GM21737 (cell line): ENCODE results near the gene MPP4.

ENCODE experiments used
- ATAC-seq: cut with Tn5 transposase; IDR thresholded peaks from one replicate; pipeline ENCODE4 v1.9.1; 2021; ENCODE audit warnings: mild to moderate bottlenecking, moderate library complexity; ENCODE audit not compliant: unreplicated experiment

The MPP4 gene, protein sequence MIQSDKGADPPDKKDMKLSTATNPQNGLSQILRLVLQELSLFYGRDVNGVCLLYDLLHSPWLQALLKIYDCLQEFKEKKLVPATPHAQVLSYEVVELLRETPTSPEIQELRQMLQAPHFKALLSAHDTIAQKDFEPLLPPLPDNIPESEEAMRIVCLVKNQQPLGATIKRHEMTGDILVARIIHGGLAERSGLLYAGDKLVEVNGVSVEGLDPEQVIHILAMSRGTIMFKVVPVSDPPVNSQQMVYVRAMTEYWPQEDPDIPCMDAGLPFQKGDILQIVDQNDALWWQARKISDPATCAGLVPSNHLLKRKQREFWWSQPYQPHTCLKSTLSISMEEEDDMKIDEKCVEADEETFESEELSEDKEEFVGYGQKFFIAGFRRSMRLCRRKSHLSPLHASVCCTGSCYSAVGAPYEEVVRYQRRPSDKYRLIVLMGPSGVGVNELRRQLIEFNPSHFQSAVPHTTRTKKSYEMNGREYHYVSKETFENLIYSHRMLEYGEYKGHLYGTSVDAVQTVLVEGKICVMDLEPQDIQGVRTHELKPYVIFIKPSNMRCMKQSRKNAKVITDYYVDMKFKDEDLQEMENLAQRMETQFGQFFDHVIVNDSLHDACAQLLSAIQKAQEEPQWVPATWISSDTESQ

DNA sequence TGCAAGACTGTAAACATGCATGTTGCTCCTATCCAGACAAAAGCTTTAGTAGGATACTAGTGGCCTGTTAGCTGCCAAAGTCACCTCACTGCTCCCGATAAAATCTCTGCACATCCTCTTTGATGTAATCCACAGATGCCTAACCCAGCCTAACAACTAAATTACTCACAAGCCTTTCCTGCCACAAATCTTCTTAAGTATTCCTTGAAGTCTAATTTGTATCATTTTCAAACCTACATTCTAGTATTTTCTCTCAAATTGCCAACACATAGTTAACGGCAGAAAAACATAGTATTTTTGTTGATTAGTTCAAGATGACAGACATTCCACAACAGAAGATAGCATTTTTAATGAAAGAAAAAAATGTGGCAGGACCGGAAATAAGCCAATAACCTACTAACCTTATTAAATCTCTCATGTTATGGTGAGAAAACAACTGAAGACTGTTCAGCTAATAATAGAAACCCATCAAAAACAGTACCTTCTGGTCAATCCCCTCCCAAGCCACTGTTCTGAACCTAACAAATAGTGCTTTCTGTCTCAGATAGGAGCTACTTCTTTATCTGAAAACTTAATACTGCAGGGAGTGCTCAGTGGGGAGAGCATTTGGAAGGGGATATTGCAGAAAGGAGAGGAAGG is at the start of gene MPP4:
Gene MPP4 (minus strand): TSS at position 57 of the 639 bp plus-strand sequence. CDS start 4,690 bp downstream, outside the sequence.
- no peak for ATAC-seq

DNA sequence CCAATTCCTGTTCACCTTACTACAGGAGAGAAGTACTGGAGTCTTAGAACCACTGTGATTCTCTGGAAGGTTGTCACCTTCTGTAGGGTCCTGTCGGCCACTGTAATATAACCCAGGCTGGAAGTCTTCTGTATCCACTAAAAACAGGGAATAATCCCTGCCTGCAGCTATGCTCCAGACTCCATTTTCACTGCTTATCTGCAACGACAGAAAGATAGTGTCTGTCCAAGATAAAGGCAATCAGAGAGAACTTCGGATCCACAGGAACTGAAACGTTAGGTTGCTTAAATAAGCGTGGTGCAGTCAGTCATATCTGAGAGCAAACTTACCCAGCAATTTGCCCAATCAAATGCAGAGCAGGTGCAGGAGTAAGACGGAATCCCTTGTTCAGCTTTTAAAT is 48.1 kb upstream of the MPP4 start:
- no peak for ATAC-seq

DNA sequence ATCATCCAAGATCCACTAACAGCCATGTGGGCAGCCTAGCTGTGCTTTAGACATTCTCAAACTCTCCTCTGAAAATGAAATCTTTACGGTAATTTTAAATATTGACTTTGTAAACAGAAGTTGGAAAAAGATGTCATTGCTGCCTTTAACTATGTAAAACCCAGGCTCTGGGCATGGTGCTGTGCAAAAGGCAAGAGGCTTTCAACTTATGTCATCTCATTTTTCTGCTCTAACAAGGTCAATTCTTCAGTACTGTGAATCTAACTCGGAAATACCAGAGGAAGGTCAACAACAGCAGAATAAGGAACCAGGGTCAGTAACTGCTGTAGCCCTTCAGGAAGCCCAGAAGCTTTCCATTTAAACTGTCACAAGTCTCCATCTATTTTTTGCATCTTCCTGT is 37.0 kb upstream of the MPP4 start:
- no peak for ATAC-seq

DNA sequence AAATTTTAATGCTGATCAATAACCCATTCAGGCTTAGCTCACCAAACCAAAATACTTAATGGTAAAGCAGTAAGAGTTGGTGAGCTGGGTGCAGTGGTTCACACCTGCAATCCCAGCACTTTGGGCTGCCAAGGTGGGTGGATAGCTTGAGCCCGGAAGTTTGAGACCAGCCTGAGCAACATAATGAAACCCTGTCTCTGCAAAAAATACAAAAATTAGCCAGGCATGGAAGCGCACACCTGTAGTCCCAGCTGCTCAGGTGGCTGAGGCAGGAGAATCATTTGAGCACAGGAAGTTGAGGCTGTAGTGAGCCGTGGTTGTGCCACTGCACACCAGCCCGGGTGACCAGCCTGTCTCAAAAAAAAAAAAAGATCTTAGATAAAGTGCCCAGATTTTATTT is 35.7 kb upstream of the MPP4 start:
- ATAC-seq: no peak

DNA sequence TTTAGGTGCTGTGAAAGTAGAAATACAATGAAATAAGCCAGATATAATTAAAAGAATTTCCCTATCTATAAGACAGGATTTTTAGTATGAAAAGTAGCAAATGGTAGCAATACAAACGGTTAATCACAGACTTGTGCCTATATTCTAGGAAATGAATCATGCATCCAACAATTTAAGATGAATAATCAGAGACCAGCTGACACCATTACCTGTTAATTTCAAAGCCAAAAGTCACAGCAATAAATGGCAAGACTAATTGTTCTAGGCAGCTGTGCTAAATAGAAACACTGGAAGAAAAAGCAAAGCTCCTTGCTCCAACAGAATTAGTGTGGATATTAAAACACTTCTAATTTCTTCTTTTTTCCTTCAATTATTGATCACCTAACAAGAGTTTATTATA is 35.1 kb upstream of the MPP4 start:
- no peak for ATAC-seq

DNA sequence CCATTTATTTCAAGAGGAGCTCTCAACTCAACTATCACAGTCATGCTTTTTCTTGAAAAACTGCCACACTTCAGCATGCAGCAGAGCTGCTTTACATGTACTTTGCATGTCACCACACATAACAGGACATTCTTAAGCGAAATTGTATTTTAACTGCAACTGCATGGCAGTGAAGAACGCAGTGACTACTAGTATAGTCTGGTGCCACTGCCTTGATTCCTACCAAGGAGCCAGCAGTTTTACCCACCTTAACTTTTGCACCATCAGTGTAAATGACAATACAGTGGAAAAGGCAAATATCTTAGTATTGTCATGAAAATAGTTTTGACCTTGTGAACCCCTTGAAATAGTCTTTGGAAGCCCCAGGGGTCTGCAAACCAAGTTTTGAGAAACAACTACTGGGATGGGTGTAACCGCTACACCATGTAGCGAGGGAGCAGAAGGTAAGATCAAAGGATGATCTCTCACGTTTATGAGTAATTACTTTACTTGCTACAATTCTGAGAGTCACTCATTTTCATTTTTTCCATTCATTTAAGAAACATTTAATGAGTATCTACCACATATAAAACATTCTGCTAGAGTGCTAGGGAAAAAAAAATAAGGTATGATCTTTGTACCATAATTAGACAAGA is 32.3 kb upstream of the MPP4 start:
- no peak for ATAC-seq

DNA sequence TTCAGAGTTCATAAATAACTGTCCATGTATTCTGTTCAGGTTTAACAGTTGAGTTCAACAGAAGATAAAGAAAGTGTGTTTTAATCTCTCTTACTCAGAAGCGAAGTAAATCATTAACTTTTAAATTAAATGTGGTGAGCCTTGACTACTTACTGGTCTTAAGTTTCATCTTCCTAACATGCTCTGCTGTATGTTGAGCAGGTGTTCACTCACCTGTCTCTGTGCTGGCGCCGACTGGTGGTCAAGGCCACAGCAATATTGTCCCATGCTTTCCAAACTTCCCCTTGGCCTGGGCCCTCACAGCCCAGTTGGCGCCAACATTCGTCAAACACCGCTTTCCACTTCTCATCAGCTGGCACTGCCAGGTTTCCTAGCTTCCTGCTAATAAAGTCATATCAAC is 17.0 kb upstream of the MPP4 start:
- ATAC-seq: no peak

DNA sequence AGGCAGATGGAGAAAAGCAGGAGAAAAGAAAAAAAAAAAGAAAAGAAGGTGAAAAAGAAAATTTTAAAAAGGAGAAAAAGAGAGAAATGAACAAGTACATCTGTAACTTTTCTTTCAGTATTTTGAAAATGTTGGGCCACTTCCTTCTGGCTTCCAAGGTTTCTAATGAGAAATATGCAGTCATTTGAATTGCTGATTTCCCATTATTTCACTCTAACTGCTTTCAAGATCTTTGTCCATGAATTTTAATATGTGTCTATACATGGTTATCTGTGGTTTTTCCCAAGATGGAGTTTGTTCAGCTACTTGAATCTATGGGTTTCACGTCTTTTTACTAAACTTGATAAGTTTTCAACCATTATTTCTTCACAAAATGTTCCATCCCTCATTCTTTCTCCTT is 14.3 kb upstream of the MPP4 start:
- no peak for ATAC-seq

DNA sequence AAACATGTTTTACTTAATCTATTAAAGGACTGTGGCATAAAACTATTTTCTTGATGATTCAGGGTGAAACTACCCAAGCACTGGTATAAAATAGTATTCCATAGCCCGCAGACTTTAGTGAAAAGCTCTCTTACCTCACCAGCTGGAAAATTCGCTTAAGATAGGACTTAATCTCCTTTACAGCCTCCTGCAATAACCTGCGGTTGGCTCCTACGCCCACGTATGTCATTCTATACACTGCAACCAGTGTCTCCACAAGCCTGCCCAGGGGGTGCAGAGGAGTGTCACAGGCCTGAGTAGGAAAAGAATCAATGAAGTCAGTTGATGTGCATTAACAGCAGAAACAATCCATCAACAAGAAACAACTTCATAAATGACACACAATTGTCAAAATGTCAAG is 11.3 kb upstream of the MPP4 start:
- ATAC-seq: no peak

DNA sequence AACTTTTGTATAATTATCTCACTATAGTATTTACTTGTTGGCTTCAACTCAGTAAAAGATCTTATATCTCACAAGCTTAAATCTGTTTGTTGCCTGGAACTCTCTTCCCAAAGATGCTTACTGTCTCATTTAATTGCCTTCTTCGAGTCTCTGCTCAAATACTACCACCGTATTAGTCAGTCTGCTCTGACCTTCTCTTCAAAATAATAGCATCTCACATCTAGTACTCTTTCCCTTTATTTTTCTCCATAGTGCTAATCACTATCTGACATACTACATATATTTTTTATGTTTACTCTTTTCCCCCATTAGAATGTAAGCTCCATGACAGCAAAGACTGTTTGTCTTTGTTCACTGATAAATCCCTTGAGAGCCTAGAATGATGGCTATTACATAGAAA is 10.6 kb upstream of the MPP4 start:
- ATAC-seq: no peak

DNA sequence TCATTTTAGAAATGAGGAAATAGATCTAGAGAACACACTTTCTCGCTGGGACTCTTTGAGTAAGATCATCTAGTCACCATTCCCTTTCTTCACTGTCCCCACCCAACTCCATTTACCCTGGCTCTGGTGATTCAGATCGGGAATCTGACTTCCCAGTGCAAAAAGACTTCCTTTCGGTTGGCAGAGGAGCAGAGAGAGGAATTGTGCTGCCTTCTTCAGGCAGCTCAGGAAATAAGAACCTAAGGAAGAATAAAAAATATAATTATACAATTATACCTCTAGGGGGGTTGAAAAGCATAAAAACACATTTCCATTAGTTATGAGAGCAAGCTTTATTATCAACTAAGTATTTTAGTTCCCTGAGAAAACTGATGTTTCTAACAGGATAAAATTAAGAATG is 9.3 kb upstream of the MPP4 start:
- no peak for ATAC-seq

DNA sequence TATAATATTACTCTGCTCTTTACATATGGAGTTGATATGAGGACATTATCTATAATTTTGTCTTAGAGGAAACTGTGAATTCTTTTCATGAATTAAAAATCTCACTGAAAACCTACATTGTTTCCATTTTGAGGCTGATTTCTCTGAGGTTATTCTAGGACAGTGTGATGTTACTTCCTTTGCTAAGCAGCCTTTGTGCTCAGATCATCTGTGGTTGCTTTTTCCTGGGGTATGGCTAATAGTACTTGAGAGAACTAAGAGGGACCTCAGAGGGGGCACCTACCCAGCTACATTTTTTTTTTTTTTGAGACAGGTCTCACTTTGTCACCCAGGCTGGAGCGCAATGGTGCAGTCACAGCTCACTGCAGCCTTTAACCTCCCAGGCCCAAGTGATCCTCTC is 8.7 kb upstream of the MPP4 start:
- no peak for ATAC-seq

DNA sequence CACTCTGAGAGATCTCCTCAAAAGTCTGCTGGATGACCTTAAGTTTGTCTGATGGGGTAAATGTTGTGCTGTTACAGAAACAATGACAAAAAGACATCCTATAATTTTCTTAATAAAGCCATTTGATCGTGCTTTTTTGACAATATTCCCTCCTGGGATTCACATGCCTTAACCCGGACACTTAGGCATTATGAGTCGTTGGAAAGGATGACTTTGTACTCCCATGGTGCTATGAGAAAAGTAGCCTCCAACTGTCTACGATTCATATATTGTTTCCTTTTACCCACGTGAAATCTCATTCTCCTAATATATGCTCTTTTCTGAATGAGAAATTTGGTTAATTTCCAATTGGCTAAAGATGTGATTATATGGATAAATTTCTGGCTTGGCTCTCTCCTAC is 6.1 kb upstream of the MPP4 start:
- no peak for ATAC-seq

DNA sequence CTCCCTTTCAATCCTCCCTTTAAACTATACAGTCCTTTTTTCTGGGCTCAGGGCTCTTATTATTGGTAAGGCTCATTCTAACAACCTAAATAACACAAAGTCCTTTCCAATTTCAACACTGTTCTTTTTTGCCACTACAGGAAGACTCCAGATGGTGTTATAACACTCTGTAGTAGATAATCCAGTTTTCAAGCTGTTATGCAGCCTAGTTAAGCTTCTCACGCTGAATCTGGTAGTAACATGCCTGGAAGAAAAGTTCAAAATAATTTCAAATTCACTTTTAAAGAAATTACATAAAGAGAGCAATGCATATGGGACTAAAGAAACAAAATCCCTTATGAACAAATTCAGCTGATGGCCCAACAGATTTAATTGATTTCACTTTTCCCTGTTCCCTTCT is 3.2 kb upstream of the MPP4 start:
- ATAC-seq: no peak

DNA sequence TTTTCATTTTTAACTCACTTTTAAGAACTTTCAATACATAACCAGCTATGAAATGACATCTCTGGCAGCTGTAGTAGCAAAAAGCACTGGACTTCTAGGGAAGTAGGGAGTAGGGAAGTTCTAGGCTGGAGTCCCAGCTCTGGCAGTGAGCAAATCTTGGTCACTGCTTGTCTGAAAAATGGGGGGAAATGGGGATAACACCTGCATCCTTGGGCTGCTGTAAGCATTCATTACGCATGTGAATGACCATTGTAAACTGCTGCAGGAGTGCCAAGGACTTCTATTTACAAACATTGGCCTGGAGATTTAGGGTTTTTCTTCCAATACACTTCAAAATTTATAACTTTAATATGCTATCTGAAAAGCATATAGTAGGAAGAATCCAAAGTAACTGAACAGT is 972 bp upstream of the MPP4 start:
- ATAC-seq: no peak

DNA sequence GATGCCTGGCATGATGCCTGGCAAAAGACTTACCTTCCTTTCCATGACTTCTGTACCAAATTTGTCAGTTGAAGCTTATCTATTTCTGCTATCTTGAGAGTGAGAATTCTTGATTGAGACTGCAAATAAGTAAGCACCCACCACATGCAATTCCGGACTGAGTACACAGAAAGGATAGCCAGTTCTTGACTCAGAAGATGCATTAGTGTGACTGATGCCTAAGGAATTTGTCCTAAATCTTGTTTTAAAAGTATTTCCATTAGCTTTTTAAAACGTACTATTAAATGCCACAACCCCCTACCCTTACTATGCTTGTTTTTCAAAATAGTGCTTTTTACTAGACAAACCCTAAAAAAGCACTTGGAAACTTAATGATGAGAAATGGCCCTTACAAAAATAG is 545 bp downstream of the MPP4 start:
- ATAC-seq: no peak

DNA sequence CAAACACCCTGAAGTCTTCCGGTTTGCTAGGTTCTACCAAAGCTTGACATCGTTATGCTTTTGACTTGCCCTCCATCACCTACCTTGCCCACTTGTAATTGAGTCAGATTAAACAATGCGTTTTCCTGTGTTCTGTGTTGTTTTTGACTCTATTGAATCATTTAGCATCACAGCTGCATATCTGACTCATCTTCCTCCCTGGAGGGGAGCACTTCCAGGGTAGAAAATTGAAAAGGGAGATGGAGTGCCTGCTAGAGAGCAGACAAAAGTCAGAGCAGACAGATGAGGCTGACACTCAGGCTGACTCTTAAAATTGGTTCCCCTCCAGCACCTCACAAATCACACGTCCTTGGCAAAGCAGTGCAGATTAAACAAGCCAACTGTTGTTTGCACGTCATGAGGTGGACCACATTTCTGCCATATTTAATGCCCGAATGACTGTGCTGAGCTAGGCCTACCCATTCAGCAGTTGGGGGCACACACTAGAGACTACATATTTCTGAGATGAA is 2.2 kb downstream of the MPP4 start:
- no peak for ATAC-seq

DNA sequence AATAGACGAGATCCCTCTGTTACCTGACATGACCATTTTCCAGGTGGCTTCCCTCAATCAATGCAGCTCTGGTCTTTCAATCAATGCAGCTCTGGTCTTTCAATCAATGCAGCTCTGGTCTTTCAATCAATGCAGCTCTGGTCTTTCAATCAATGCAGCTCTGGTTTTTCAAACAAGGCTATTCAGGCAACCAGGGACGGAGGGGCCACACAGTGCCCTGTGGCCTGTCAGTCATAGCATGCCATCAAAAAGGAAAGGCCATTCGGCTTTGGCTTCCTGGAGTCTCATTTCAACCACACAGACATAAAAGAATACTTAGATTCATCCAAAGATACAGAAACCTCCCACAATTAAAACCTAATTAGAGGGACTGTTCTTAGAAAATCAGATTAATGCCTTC is 13.3 kb downstream of the MPP4 start:
- ATAC-seq: no peak

DNA sequence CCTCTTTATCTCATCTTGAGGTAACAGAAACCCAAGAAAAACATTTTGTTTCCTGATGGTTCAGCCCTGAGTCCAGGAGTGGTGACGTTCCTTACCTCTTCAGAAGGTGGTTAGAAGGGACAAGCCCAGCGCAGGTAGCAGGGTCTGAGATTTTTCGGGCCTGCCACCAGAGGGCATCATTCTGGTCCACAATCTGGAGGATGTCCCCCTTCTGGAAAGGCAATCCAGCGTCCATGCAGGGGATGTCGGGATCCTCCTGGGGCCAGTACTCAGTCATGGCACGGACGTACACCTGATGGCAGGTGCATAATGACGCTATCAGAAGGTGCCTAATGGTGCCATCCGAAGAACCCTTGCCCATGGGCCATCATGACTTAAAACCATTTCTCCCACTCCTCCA is 17.7 kb downstream of the MPP4 start:
- ATAC-seq: no peak

DNA sequence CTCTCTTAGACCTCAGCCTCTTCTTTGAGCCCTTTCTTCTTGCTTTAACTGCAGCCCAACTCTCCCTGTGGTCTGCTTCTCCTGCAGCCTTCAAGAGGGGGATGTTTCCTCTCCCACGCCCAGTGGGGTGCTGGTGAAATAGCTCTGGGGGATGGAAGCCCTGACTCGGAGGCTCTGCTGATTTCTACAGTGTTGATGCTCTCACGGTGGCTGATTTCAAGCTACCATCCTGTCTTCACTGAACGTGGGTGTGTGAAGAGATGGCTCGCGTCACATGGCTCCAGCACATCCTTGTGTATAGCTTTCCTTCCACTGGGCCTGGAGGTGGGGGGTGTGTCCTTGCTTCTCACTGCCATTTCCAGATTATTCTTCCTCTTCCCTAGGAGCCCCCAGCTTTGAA is 20.0 kb downstream of the MPP4 start:
- no peak for ATAC-seq

DNA sequence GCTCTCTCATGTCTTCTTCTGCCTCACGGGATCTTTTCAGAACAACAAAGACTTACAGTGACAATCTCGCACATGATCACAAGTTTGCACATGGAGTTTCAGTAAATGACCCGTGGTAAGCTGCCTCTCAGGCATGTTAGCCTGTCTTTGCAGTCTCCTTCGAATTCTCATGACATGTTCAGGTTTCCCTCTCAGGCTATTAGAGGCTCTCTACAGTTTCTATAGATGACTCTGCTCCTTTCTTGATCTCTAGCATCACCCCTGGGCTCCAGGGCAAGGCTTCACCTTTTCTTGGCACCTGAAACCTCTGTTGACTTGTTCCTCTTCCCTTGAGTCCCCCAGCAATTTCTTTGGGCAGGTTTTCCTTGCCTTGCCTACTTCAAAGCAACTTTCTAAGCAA is 23.0 kb downstream of the MPP4 start:
- ATAC-seq: no peak

DNA sequence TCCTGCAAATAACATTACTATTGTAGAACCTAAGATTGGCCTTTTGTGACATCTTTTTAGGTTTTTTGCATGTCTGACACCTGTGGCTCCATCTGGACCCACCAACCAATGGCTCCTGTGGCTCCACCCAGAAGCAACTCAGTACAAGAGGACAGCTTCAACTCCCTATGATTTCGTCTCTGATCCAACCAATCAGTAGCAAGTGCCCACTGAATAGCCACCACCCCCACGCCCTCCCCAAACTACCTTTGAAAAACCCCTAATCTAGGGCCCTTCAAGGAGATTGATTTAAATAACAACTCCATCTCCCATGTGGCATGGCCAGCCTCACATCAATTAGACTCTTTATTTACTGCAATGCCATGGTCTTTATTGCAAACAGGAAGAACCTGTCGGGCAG is 23.6 kb downstream of the MPP4 start:
- no peak for ATAC-seq
